HepG2 (cell line): ENCODE measurements around the gene BRCA2. TPM values are rescaled to one million over a fixed set of nuclear protein-coding genes. Genes with fewer than 3 reads are reported as not detected.
A peak's percentile ranks its signal among the peaks of the same experiment; 100 is the strongest.

ENCODE experiments used
- ATF1 ChIP-seq: IDR thresholded peaks from 2 replicates; pipeline ENCODE4 v1.6.1; 2016; ENCODE audit warnings: mild to moderate bottlenecking, control low read depth
- ATF5 ChIP-seq: sonication (generic); formaldehyde crosslinking; IDR thresholded peaks from 2 replicates; pipeline ENCODE4 v1.4.0; 2020; ENCODE audit warnings: mild to moderate bottlenecking, low read depth, missing genetic modification reagents
- EHMT2 ChIP-seq: fragments of 200-600 bp; sonication (generic); IDR thresholded peaks from 2 replicates; pipeline ENCODE4 v1.7.0; 2017; ENCODE audit warnings: antibody characterized with exemption, low read depth, low read length, borderline replicate concordance
- FOXC1 ChIP-seq: sonication (generic); formaldehyde crosslinking; IDR thresholded peaks from 2 replicates; pipeline ENCODE4 v1.8.0; 2022; ENCODE audit warnings: mild to moderate bottlenecking, missing genetic modification reagents, borderline replicate concordance
- HES4 ChIP-seq: sonication (generic); formaldehyde crosslinking; IDR thresholded peaks from 2 replicates; pipeline ENCODE4 v1.9.0; 2021; ENCODE audit warnings: mild to moderate bottlenecking, missing genetic modification reagents, borderline replicate concordance
- HOXA3 ChIP-seq: sonication (generic); formaldehyde crosslinking; IDR thresholded peaks from 2 replicates; pipeline ENCODE4 v1.5.0; 2020; ENCODE audit warnings: missing genetic modification reagents
- KAT2B ChIP-seq: fragments of 150-350 bp; IDR thresholded peaks from 2 replicates; pipeline ENCODE4 v1.6.1; 2014; ENCODE audit warnings: low read depth, low read length, borderline replicate concordance
- LBX2 ChIP-seq: sonication (generic); formaldehyde crosslinking; IDR thresholded peaks from 2 replicates; pipeline ENCODE4 v1.5.0; 2020; ENCODE audit warnings: missing genetic modification reagents, mild to moderate bottlenecking, borderline replicate concordance
- MLX ChIP-seq: IDR thresholded peaks from 2 replicates; pipeline ENCODE4 v1.6.1; 2016
- MYNN ChIP-seq: sonication (generic); formaldehyde crosslinking; IDR thresholded peaks from 2 replicates; pipeline ENCODE4 v1.4.0; 2020; ENCODE audit warnings: mild to moderate bottlenecking, low read depth, missing genetic modification reagents
- NCOA1 ChIP-seq: sonication (generic); formaldehyde crosslinking; IDR thresholded peaks from 2 replicates; pipeline ENCODE4 v1.9.0; 2021; ENCODE audit warnings: missing genetic modification reagents
- NCOA5 ChIP-seq: sonication (generic); formaldehyde crosslinking; IDR thresholded peaks from 2 replicates; pipeline ENCODE4 v1.4.0; 2020; ENCODE audit warnings: missing genetic modification reagents
- NFKBIZ ChIP-seq: IDR thresholded peaks from 2 replicates; pipeline ENCODE4 v1.6.1; 2018; ENCODE audit warnings: missing genetic modification reagents, missing compliant biosample characterization
- REL ChIP-seq: sonication (generic); formaldehyde crosslinking; conservative IDR thresholded peaks from 2 replicates; pipeline ENCODE4 v1.8.0; 2022; ENCODE audit warnings: mild to moderate bottlenecking, missing genetic modification reagents, moderate library complexity
- RELA ChIP-seq: sonication (generic); formaldehyde crosslinking; IDR thresholded peaks from 2 replicates; pipeline ENCODE4 v1.4.0; 2020; ENCODE audit warnings: missing genetic modification reagents
- SMARCE1 ChIP-seq: fragments of 450-650 bp; IDR thresholded peaks from 2 replicates; pipeline ENCODE4 v1.6.1; 2017; ENCODE audit warnings: borderline replicate concordance
- TGIF2 ChIP-seq: IDR thresholded peaks from 2 replicates; pipeline ENCODE4 v1.6.1; 2016; ENCODE audit warnings: control low read depth, missing compliant biosample characterization
- THAP8 ChIP-seq: sonication (generic); formaldehyde crosslinking; IDR thresholded peaks from 2 replicates; pipeline ENCODE4 v1.5.1; 2020; ENCODE audit warnings: missing genetic modification reagents, mild to moderate bottlenecking, borderline replicate concordance
- TMF1 ChIP-seq: sonication (generic); formaldehyde crosslinking; IDR thresholded peaks from 2 replicates; pipeline ENCODE4 v1.8.1; 2022; ENCODE audit warnings: low read depth, missing genetic modification reagents
- ZBTB38 ChIP-seq: sonication (generic); formaldehyde crosslinking; IDR thresholded peaks from 2 replicates; pipeline ENCODE4 v1.5.1; 2020; ENCODE audit warnings: mild to moderate bottlenecking, missing genetic modification reagents
- ZBTB8A ChIP-seq: sonication (generic); formaldehyde crosslinking; IDR thresholded peaks from 2 replicates; pipeline ENCODE4 v1.4.0; 2020; ENCODE audit warnings: mild to moderate bottlenecking, low read depth, missing genetic modification reagents, borderline replicate concordance
- ZNF230 ChIP-seq: sonication (generic); formaldehyde crosslinking; IDR thresholded peaks from 2 replicates; pipeline ENCODE4 v1.4.0; 2020; ENCODE audit warnings: mild to moderate bottlenecking, missing genetic modification reagents
- ZNF616 ChIP-seq: sonication (generic); formaldehyde crosslinking; IDR thresholded peaks from 2 replicates; pipeline ENCODE4 v1.5.0; 2020; ENCODE audit warnings: low read depth, mild to moderate bottlenecking, missing genetic modification reagents
- ZNF724P ChIP-seq: sonication (generic); formaldehyde crosslinking; IDR thresholded peaks from 2 replicates; pipeline ENCODE4 v1.8.0; 2022; ENCODE audit warnings: missing genetic modification reagents, borderline replicate concordance
- ZNF737 ChIP-seq: sonication (generic); formaldehyde crosslinking; IDR thresholded peaks from 2 replicates; pipeline ENCODE4 v1.5.0; 2020; ENCODE audit warnings: missing genetic modification reagents, mild to moderate bottlenecking, borderline replicate concordance
- ZSCAN12 ChIP-seq: sonication (generic); formaldehyde crosslinking; IDR thresholded peaks from 2 replicates; pipeline ENCODE4 v1.9.0; 2021; ENCODE audit warnings: mild to moderate bottlenecking, missing genetic modification reagents
- ZSCAN22 ChIP-seq: sonication (generic); formaldehyde crosslinking; IDR thresholded peaks from 2 replicates; pipeline ENCODE4 v1.4.0; 2020; ENCODE audit warnings: mild to moderate bottlenecking, missing genetic modification reagents
- polyA plus RNA-seq, 8 experiments: library from polyadenylated mRNA; depleted of rRNA in 3 of 8; stranded (reverse) in 7 of 8; unstranded in 1 of 8; fragments of >200 nt; fragmentation: Illumina TruSeq in 4 of 8; extraction: Trizol in 4 of 8; gene quantifications; 2 replicates each; pipeline versions ENCODE4 v1.2.1 to v1.2.3, GENCODE V29; 2011 to 2016; ENCODE audit warnings: low read depth in 4 of 8, missing spikeins in 1 of 8, mixed read lengths in 1 of 8; ENCODE audit not compliant: insufficient read depth in 1 of 8
- total RNA-seq, 5 experiments: library from RNA; depleted of rRNA; stranded (reverse); fragments of >200 nt; fragmentation: Illumina TruSeq; extraction: Trizol; gene quantifications; 2 replicates each; pipeline ENCODE4 v1.2.3, GENCODE V29; 2016; ENCODE audit warnings: low read depth in 1 of 5
- TF ChIP-seq, protein P1 (sequence below): IDR thresholded peaks from 2 replicates; pipeline ENCODE4 v1.6.1; 2016; ENCODE audit warnings: mild to moderate bottlenecking

Gene BRCA2
- total and polyA plus RNA-seq, 2 of the 13 experiments (the other 11 are each of a cell fraction or from before 2014, with no cell fraction given): 3.1 to 24.6 TPM

DNA sequence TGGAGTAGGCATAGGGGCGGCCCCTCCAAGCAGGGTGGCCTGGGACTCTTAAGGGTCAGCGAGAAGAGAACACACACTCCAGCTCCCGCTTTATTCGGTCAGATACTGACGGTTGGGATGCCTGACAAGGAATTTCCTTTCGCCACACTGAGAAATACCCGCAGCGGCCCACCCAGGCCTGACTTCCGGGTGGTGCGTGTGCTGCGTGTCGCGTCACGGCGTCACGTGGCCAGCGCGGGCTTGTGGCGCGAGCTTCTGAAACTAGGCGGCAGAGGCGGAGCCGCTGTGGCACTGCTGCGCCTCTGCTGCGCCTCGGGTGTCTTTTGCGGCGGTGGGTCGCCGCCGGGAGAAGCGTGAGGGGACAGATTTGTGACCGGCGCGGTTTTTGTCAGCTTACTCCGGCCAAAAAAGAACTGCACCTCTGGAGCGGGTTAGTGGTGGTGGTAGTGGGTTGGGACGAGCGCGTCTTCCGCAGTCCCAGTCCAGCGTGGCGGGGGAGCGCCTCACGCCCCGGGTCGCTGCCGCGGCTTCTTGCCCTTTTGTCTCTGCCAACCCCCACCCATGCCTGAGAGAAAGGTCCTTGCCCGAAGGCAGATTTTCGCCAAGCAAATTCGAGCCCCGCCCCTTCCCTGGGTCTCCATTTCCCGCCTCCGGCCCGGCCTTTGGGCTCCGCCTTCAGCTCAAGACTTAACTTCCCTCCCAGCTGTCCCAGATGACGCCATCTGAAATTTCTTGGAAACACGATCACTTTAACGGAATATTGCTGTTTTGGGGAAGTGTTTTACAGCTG lies at the start of gene BRCA2, which contains the start of gene ZAR1L (continued):
- TF ChIP-seq ATF5 (CRISPR knock-in tag) (no peak), ZNF724P (CRISPR knock-in tag) (peak; percentile 58; the same call in 1 of the 2 replicates), TGIF2 (peak; percentile 98), NFKBIZ (CRISPR knock-in tag) (no peak), TMF1 (CRISPR knock-in tag) (no peak), ZNF230 (CRISPR knock-in tag) (0 out of 2 replicates have a peak, but pooled peaks have one; percentile 52), LBX2 (CRISPR knock-in tag) (no peak), HOXA3 (CRISPR knock-in tag) (peak; percentile 86), MYNN (CRISPR knock-in tag) (peak; percentile 34; the same call in 1 of the 2 replicates), FOXC1 (CRISPR knock-in tag) (peak; percentile 23; the same call in 1 of the 2 replicates), HES4 (no peak), ZBTB8A (CRISPR knock-in tag) (no peak), MLX (CRISPR knock-in tag) (0 out of 2 replicates have a peak, but pooled peaks have one; percentile 17), ZSCAN22 (CRISPR knock-in tag) (no peak), NCOA1 (CRISPR knock-in tag) (no peak), EHMT2 (no peak), REL (CRISPR knock-in tag) (no peak), SMARCE1 (no peak), ZNF737 (CRISPR knock-in tag) (no peak; the same call in 1 of the 2 replicates), KAT2B (no peak), ATF1 (peak; percentile 94), ZBTB38 (CRISPR knock-in tag) (peak; percentile 30; the same call in 1 of the 2 replicates), THAP8 (CRISPR knock-in tag) (no peak), RELA (CRISPR knock-in tag) (no peak), ZSCAN12 (no peak), NCOA5 (CRISPR knock-in tag) (no peak), ZNF616 (CRISPR knock-in tag) (no peak)
- TF ChIP-seq, protein P1, sequence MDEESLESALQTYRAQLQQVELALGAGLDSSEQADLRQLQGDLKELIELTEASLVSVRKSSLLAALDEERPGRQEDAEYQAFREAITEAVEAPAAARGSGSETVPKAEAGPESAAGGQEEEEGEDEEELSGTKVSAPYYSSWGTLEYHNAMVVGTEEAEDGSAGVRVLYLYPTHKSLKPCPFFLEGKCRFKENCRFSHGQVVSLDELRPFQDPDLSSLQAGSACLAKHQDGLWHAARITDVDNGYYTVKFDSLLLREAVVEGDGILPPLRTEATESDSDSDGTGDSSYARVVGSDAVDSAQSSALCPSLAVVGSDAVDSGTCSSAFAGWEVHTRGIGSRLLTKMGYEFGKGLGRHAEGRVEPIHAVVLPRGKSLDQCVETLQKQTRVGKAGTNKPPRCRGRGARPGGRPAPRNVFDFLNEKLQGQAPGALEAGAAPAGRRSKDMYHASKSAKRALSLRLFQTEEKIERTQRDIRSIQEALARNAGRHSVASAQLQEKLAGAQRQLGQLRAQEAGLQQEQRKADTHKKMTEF: peak; percentile 56
